Panc1 (cell line): ENCODE results near the gene AHSA1.

Experiments
- POLR2AphosphoS5 ChIP-seq: IDR thresholded peaks from 2 replicates; pipeline ENCODE4 v1.6.1; 2012; ENCODE audit warnings: mild to moderate bottlenecking, low read depth, low read length, moderate library complexity
- SIN3A ChIP-seq: IDR thresholded peaks from 2 replicates; pipeline ENCODE4 v1.6.1; 2012; ENCODE audit warnings: low read depth, mild to moderate bottlenecking, low read length, moderate library complexity, borderline replicate concordance; ENCODE audit not compliant: insufficient read depth
- TCF7L2 ChIP-seq: IDR thresholded peaks from 2 replicates; pipeline ENCODE4 v1.6.1; 2011; ENCODE audit warnings: mild to moderate bottlenecking, low read depth, low read length, inconsistent platforms
- TF ChIP-seq, protein P1 (sequence below): fragments of 450-650 bp; IDR thresholded peaks from 2 replicates; pipeline ENCODE4 v1.5.1; 2017; ENCODE audit warnings: mild to moderate bottlenecking
- TF ChIP-seq, protein P2 (sequence below), 2 experiments: IDR thresholded peaks; 2 replicates each; pipeline ENCODE4 v1.6.1; 2011 to 2012; ENCODE audit warnings: low read depth in 2 of 2, control low read depth in 1 of 2, low read length in 1 of 2, mild to moderate bottlenecking in 1 of 2, moderate library complexity in 1 of 2; ENCODE audit not compliant: insufficient read depth in 1 of 2

DNA sequence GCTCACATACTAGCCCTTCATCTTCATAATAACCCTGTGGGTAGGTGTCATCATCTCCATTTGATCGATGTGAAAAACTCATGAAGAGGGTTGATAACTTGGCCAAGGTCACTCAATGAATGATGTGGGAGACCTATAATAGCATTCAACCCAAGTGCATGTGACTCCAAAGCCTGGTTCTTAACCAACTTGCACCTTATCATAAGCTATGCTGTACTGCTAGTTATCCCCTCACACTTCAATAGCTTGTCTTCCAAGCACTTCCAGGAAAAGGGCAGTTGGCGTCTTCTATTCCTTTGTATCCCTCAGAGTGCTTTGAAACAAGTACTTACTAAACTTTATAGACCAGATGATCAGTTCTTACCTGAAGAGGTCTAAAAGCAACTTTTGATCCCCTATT is 15.7 kb upstream of the AHSA1 start:
- TF ChIP-seq, protein P1, sequence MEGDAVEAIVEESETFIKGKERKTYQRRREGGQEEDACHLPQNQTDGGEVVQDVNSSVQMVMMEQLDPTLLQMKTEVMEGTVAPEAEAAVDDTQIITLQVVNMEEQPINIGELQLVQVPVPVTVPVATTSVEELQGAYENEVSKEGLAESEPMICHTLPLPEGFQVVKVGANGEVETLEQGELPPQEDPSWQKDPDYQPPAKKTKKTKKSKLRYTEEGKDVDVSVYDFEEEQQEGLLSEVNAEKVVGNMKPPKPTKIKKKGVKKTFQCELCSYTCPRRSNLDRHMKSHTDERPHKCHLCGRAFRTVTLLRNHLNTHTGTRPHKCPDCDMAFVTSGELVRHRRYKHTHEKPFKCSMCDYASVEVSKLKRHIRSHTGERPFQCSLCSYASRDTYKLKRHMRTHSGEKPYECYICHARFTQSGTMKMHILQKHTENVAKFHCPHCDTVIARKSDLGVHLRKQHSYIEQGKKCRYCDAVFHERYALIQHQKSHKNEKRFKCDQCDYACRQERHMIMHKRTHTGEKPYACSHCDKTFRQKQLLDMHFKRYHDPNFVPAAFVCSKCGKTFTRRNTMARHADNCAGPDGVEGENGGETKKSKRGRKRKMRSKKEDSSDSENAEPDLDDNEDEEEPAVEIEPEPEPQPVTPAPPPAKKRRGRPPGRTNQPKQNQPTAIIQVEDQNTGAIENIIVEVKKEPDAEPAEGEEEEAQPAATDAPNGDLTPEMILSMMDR = no peak
- no peak for TF ChIP-seq POLR2AphosphoS5
- TF ChIP-seq, protein P2, sequence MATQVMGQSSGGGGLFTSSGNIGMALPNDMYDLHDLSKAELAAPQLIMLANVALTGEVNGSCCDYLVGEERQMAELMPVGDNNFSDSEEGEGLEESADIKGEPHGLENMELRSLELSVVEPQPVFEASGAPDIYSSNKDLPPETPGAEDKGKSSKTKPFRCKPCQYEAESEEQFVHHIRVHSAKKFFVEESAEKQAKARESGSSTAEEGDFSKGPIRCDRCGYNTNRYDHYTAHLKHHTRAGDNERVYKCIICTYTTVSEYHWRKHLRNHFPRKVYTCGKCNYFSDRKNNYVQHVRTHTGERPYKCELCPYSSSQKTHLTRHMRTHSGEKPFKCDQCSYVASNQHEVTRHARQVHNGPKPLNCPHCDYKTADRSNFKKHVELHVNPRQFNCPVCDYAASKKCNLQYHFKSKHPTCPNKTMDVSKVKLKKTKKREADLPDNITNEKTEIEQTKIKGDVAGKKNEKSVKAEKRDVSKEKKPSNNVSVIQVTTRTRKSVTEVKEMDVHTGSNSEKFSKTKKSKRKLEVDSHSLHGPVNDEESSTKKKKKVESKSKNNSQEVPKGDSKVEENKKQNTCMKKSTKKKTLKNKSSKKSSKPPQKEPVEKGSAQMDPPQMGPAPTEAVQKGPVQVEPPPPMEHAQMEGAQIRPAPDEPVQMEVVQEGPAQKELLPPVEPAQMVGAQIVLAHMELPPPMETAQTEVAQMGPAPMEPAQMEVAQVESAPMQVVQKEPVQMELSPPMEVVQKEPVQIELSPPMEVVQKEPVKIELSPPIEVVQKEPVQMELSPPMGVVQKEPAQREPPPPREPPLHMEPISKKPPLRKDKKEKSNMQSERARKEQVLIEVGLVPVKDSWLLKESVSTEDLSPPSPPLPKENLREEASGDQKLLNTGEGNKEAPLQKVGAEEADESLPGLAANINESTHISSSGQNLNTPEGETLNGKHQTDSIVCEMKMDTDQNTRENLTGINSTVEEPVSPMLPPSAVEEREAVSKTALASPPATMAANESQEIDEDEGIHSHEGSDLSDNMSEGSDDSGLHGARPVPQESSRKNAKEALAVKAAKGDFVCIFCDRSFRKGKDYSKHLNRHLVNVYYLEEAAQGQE (IDR thresholded peaks at IDR 0.05; ENCODE audit: insufficient read depth in 1 of 2, low read depth in 2 of 2, low read length in 1 of 2) = no peak
- TF ChIP-seq SIN3A = no peak
- TF ChIP-seq TCF7L2 = no peak
